ENCODE data around the gene MBD6. TPM values are rescaled to one million over a fixed set of nuclear protein-coding genes. Genes with fewer than 3 reads are reported as not detected.

The MBD6 gene
- total RNA-seq, 3 donors from 2014 or later, result 116 to 137 (median 120) TPM

GRCh38 chr12:57474862-57475261 is 47.8 kb upstream of the MBD6 start:
- intact Hi-C loops (cut with DNase I, micrococcal nuclease), result no loop called here
- Histone ChIP-seq H3K4me3 (no peak overlapping the region), H3K36me3 (ENCODE audit: low read depth) (no peaks in the 10 kb centered on the region), H3K4me1 (ENCODE audit: low read depth) (peaks cover 23% of the 10 kb centered on the region), H3K9me3 (no peaks in the 10 kb centered on the region)
- TF ChIP-seq CTCF (IDR thresholded peaks at IDR 0.05), result no peak
- peak in 1 of 3 donors; percentile 17 for DNase-seq
- ATAC-seq, result no peak

- no peak for TF ChIP-seq CTCF (IDR thresholded peaks at IDR 0.05)
- peak in 1 of 3 donors; percentile 62 for DNase-seq
- intact Hi-C loops (cut with DNase I, micrococcal nuclease), result no loop called here
These were observed 47.1 kb upstream of the MBD6 start for GRCh38 chr12:57475271-57476161.

GRCh38 chr12:57476162-57476992 is 46.2 kb upstream of the MBD6 start:
- ATAC-seq (peak; percentile 37), DNase-seq (peak in 1 of 3 donors; percentile 56)
- Histone ChIP-seq H3K4me3 (no peak overlapping the region), H3K9me3 (no peaks in the 10 kb centered on the region), H3K36me3 (ENCODE audit: low read depth) (no peaks in the 10 kb centered on the region), H3K4me1 (ENCODE audit: low read depth) (peaks cover 15% of the 10 kb centered on the region)
- intact Hi-C loops (cut with DNase I, micrococcal nuclease), result no loop called here
- TF ChIP-seq CTCF (IDR thresholded peaks at IDR 0.05), result no peak

More at GRCh38 chr12:57475271-57476161, 47.1 kb upstream of the MBD6 start:
- Histone ChIP-seq H3K4me3 (no peak overlapping the region), H3K9me3 (no peaks in the 10 kb centered on the region), H3K36me3 (ENCODE audit: low read depth) (no peaks in the 10 kb centered on the region), H3K4me1 (ENCODE audit: low read depth) (peaks cover 22% of the 10 kb centered on the region)
- ATAC-seq, result peak; percentile 21

GRCh38 chr12:57476993-57477709 is 45.5 kb upstream of the MBD6 start:
- Histone ChIP-seq H3K36me3 (ENCODE audit: low read depth) (no peaks in the 10 kb centered on the region), H3K9me3 (no peaks in the 10 kb centered on the region), H3K4me1 (ENCODE audit: low read depth) (peaks cover 12% of the 10 kb centered on the region), H3K4me3 (no peak overlapping the region)
- DNase-seq (peak in 1 of 3 donors; percentile 31), ATAC-seq (peak; percentile 3)
- TF ChIP-seq CTCF (IDR thresholded peaks at IDR 0.05), result no peak
- intact Hi-C loops (cut with DNase I, micrococcal nuclease), result no loop called here
